NCI-H2227 treated with DMSO at 0.1 percent for 48 hours (cell line): ENCODE data around the gene TDRD7.
A peak's percentile ranks its signal among the peaks of the same experiment; 100 is the strongest.

Experiments used
- DNase-seq: peaks from one replicate; lab custom pipeline; 2025; lab: John Stamatoyannopoulos, UW

Gene TDRD7

GRCh38 chr9:97504381-97505216 is 92.7 kb downstream of the TDRD7 start:
- DNase-seq, result no peak

DNA sequence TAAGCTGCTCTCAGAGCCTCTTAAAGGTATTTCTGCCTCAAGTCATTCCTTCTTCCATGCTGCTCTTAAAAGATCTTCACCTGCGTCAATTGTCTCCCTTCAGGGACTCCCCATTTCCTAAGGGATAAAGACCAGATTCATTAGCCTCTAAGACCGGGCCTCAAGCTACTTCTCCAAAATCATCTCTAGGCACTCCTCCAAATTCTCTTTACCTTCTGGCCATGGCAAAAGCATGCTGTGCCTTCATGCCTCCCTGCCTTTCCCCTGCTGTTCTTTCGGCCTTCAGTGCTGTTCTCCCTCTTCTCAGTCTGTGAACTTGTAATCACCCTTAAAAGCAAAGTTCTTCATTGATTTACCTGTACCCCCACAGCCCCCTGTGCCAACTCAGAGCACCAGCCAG is 93.9 kb downstream of the TDRD7 start:
- no peak for DNase-seq

GRCh38 chr9:97506306-97506705 is 94.4 kb downstream of the TDRD7 start:
- no peak for DNase-seq

DNA sequence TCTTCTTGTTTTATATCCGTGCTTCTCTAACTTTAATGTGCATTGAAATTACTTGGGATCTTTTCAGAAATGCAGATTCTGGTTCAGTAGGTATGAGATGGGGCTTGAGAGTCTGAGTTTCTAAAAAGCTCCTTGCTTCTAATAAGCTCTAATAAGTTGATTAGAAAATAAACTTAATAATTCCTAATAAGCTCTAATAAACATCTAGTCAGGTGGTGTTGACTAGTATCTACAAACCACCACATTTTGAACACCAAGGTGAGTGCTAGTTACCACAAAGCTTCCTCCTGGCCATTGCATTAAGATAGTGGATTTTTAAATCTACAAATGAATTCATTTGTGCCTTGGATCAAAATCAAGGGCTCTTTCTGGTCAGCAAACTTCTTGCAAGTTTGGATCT is 94.9 kb downstream of the TDRD7 start:
- DNase-seq, result no peak

DNA sequence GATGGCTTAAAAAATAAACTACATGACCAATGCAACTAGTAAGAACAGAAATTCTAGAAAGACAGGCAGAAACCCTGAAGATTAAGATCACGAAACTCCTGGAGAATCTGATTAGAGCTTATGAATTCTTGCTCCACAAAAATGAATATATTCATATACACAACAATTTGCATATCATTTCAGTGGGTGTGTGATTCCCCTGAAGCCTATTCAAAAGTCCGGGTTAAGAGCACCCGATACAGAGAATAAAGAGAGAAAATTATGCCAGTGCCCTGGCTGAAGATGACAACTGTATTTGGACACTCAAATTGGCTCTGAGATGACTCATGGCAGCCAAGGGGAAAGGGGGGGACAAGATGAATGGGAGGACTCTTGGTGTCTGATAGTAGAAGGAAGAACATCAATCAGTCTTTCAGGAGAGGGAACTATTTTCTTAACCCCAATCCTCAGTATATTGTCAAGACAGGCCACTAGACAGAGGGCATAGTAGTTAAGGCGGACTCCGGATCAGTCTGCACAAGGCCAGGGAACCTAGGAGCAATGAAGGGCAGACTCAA is 95.6 kb downstream of the TDRD7 start:
- no peak for DNase-seq

DNA sequence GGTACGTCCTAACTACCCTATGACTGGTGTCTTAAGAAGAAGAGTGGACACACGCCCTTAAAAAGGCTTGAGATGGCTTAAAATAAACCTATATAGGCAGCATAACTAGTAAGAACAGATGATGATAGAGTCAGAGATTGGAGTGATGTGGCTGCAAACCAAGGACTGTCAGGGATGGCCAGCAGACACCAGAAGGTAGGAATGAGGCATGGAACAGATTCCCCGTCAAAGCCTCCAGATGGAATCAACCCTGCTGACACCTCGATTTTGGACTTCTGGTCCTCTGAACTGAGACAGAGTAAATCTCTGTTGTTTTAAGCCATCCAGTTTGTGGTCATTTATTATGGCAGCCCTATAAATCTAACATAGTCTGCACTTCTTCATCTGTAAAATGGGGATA is 97.0 kb downstream of the TDRD7 start:
- no peak for DNase-seq

GRCh38 chr9:97510797-97511654 is 99.1 kb downstream of the TDRD7 start:
- peak; percentile 24 for DNase-seq

DNA sequence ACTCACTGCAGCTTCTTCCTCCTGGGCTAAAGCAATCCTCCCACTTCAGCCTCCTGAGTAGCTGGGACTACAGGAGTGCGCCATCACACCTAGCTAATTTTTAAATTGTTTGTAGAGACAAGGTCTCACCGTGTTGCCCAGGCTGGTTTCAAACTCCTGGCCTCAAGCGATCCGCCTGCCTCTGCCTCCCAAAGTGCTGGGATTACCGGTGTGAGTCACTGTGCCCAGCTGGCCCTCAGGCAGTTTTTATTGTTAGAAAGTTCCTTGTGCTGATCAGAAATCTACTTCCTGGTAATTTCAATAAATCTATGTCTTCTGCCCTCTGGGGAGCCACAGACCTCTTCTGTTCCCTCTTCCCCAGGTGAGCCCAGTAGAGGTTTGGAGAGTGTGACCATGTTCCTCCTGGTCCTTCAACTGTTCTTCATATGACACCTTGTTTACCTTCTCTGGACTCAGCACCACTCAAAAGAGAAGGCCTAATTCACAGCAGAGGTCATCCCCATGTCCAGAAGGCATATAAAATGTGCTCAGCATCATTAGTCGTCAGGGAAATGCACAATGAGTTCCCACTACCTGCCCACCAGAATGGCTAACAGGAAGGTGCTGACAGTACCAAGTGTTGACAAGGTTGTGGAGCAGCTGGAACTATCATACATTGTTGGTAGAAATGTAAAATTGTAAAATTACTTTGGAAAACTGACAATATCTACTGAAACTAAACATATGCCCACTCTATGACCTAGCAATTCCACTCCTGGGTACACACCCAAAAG is 99.9 kb downstream of the TDRD7 start:
- DNase-seq, result no peak

DNA sequence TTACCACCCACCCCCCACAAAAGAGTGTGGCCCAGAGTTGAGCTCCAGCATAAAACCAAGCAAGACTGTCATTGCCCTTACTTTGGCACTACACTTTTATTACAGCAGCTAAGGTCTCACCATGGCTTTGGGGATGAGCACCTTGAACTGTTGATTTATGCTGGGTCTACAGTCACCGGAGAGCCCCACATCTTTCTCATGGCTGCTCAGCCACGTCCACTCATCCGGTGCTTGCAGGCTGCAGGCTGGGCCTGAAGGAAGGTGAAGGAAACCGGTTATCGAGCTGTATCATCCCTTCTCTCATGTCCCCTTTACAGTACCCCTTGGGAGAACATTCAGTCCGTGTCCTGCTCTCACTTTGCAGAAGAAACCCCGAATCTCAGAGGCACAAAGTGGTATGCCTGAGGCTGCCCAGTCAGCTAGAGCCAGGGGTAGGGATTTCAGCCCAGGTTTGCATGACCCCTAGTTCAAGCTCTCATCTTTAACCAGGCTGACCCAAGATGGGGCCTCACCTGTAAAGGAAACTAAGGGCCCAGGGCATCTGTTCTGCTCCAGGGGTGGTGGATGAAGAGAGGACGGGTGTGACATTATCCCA is 101.2 kb downstream of the TDRD7 start:
- DNase-seq, result no peak

DNA sequence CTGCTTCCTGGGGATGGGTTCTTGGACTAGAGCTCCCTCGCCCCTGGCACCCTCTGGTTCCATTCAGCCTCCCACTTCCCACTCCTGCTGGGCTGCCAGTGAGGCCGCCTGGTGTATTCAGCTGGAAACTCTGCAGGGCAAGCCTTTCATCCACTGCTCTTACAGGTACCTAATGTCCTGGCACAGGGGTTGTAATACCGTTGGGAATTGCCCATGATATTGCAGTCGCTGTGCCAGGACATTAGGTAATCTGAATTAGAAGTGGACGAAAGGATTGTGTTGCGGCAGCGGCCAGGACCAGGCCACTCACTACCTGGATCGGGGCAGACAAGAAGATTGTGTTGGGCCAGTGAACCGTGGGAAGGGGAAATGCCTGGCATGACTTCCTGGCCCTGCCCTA is 102.6 kb downstream of the TDRD7 start:
- DNase-seq, result no peak

DNA sequence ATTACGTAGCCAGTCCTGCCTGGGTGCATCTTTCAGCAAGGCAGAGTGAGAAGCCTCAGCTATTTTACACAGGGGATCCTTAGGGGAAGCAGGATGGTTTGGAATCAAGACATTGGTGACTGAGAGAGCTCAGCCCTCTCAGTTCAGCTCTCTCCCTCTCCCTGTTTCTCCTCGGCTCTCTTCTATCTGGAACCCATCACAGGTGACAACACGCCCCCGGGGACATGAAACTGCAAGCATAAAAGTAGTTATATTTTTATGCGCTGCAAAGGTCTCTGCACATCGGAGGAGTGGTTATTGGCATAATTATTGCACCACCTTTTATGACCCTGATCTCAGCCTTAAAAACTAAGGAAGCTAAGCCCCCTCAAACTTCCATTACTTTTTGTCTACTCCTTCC is 103.8 kb downstream of the TDRD7 start:
- DNase-seq, result no peak

DNA sequence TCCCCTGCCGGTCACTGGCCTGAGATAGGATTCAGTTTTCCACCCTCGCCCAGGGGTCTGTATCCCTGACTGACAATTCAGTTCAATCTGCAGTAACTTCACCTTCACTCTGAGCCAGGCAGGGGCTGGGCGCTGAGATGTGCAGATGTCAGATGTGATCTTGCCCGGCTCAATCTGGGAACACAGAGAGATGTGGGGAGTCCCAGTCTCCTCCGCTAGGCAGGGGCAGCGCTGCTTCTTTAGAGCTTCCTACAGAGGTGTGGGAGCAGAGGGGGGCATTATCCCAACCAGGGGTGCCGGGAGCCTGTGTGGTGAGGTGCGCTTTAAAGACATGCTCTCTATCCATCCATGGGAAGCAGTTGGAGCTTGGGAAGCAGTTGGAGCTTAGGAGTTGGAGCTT is 104.2 kb downstream of the TDRD7 start:
- no peak for DNase-seq

DNA sequence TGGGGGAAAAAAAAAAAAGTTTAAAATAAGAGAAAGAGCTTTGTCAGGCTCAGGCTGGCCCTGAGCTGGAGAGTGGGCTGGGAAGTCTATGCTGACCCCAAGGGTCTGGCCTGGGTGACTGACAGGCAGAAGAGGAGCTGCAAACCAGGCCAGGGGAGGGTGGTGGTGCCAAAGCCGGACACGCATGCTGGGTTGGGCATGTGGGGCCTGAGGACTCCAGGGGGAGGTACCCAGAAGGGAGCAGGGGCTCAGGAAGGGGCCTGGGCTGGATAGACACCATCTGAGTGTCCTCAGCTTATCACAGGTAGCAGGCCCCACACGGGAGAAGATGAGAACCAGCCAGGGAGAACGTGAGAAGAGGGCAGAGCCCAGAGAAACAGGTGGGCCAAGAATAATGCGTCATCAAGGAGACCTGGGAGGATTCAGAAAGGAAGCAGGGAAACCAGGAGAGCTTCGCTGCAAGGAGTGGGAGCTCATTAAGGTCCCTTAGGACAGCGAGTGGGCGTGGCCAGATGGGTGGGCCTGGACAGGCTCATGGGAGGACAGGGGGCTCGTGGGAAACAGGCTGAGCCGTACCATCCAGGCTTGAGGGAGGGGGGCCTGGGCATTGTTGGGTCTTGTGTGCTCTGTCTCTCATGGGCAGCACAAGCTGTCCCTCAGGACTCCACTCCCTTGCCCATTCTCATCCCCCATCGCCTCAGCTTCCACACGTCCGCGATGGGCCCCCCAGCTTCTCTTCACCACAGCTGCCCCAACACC is 105.6 kb downstream of the TDRD7 start:
- DNase-seq, result no peak

- no peak for DNase-seq
Observed at GRCh38 chr9:97518166-97518908, 106.4 kb downstream of the TDRD7 start.

DNA sequence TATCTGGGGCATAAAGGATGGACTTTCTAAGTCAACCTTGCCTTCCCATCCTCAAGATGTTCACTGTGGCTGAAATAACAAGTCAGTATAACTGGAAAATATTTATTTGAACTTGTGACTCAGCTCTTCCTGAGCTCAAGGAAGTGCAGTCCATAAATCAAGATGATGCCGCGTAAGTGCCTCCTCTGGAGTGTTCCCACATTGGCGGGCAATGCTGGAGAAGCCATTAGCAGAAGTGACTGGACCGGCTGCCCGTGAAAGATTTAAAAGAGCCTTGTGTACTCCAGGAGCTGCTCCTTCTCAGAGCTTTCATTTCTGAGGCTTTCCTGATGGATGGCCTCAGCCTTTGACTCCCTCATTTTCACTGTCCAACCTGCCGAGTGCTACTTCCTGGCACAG is 107.0 kb downstream of the TDRD7 start:
- DNase-seq, result peak; percentile 12

- no peak for DNase-seq
Observed at GRCh38 chr9:97519441-97519970, 107.6 kb downstream of the TDRD7 start.

DNA sequence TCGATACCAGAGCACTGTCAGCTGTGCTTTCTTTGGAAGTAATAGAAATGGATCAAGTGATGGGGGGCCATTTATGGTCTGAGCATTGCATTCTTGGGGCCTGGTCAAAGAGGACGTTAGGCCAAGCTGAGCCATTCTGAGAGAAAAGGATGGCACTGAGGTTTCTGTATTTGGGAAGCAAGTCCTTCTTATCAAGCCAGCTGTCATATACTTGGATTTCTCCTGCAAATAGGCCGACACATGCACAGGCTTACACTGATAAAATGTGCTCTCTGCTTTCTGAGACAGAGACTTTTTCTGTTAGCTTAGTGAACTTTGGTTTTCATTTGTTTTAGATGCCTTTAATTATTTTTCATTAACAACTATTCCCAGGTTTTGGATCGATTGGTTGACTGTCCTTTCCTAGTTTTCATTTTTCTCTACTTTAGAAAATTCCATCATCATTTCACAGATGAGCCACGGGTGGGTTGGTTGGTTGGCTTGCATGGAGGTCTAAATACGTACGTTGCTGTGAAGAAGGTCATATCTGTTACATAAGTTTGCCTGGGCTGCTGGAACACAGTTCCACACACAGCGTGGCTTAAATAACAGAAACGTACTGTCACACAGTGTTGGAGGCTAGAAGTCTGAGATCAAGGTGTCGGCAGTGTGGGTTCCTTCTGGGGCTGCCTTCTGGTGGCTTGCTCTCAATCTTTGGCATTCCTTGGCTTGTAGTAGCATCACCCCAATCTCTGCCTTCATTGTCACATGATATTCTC is 109.9 kb downstream of the TDRD7 start:
- DNase-seq, result no peak

DNA sequence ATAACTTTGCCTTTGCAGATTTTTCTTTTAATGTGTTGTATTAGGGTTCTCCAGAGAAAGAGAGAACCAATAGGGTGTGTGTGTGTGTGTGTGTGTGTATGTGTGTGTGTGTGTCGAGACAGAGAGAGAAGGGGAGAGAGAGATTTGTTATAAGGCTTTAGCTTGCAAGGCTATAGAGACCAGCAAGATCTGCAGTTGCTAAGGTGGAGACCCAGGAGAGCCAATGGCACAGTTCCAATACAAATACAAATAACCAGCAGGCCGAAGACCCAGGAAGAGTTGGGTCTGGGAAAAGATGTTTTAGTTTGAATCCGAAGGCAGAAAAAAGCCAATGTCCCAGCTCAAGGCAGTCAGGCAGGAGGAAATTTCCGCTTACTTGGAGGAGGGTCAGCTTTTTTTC is 112.5 kb downstream of the TDRD7 start:
- no peak for DNase-seq

- no peak for DNase-seq
Observed at GRCh38 chr9:97525451-97525850, 113.6 kb downstream of the TDRD7 start.
